ENCODE measurements around the gene WBP1L. TPM values are rescaled to one million over a fixed set of nuclear protein-coding genes. Genes with fewer than 3 reads are reported as not detected.

Gene WBP1L
- total RNA-seq, 1 donor from 2014 or later: 30.7 TPM

DNA sequence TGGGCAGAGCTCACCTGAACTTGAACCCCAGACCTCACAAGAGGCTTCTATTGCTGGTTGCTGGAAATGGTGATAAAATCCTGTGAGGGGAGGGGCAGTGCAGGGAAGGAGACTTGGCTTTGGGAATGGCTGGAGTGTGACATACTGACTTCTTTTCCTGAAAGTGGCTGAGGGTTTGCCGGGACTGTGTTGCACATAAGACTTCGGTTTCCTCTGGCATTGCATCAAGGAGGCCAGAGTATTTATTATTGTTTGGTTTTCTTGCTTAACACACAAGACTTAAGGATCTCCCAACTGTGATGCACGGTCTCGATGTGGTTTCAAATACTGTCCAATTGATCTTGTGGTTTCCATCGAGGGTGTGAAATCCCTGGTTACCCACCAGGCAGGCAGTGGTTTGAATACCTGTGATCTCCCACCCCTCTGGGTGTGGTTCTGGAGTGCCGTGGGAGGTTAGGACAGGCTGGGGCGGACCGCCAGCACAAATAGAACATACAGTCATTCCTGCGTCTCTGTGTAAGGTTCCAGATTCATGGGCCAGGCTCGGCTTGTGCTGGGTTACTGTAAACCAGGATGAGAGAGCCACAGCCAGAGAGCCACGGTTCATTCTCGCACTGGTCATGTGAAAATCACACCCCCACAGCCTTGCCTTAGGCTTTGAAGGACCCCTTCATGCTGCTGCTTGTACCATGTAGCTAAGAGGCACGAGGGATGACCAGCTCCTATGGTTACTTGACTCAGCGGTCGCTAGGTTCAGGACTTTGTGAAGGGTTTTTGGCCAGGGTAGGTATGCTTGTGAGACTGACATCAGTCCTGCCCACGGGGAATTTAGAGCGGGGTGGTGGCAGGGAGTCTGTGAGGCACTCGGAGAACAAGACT, 39.2 kb downstream of the WBP1L start:
- no peaks in the 10 kb centered on the region for H3K27me3 Mint-ChIP-seq
- TF ChIP-seq CTCF (IDR thresholded peaks at IDR 0.05; ENCODE audit: unreplicated experiment): no peak
- H3K4me1 Mint-ChIP-seq (ENCODE audit: low read depth): peaks cover 27% of the 10 kb centered on the region
- no peaks in the 10 kb centered on the region for H3K9me3 Mint-ChIP-seq (ENCODE audit: low read depth)
- DNase-seq (ENCODE audit: low spot score, unreplicated experiment): no peak
- peak overlapping the region; percentile 38 for H3K27ac Mint-ChIP-seq
- H3K36me3 Mint-ChIP-seq (ENCODE audit: insufficient read depth): peaks cover 3% of the 10 kb centered on the region
- no peak overlapping the region for H3K4me3 Mint-ChIP-seq (ENCODE audit: low read depth)

- Mint-ChIP-seq H3K27me3 (no peaks in the 10 kb centered on the region), H3K27ac (no peak overlapping the region), H3K4me3 (ENCODE audit: low read depth) (no peak overlapping the region), H3K36me3 (ENCODE audit: insufficient read depth) (peaks cover 3% of the 10 kb centered on the region), H3K9me3 (ENCODE audit: low read depth) (no peaks in the 10 kb centered on the region), H3K4me1 (ENCODE audit: low read depth) (peaks cover 23% of the 10 kb centered on the region)
- no peak for DNase-seq (ENCODE audit: low spot score, unreplicated experiment)
- no peak for TF ChIP-seq CTCF (IDR thresholded peaks at IDR 0.05; ENCODE audit: unreplicated experiment)
These were observed 39.8 kb downstream of the WBP1L start for GRCh38 chr10:102783568-102783967.

DNA sequence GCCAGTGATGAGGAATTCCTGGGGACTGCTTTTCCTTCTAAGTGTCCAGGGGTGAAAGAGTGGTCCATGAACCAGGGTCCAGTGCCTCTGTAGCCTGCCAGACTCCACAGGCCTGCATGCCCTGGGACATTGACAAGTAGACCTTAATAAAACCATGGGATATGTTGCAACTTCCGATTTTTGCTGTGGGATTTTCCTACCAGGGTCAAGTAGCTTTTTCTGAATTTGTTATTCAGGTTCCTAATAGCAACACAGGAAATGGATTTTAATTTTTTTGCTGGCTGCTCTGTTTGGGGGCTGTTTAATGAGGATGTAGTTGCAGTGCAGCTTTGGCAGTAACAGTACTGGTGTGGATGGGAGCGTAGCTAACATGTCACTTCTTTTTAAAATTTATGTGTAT, 42.1 kb downstream of the WBP1L start:
- Mint-ChIP-seq H3K27me3 (no peaks in the 10 kb centered on the region), H3K4me3 (ENCODE audit: low read depth) (no peak overlapping the region), H3K36me3 (ENCODE audit: insufficient read depth) (peaks cover 5% of the 10 kb centered on the region), H3K9me3 (ENCODE audit: low read depth) (peaks cover 4% of the 10 kb centered on the region), H3K27ac (no peak overlapping the region), H3K4me1 (ENCODE audit: low read depth) (peaks cover 14% of the 10 kb centered on the region)
- no peak for DNase-seq (ENCODE audit: low spot score, unreplicated experiment)
- TF ChIP-seq CTCF (IDR thresholded peaks at IDR 0.05; ENCODE audit: unreplicated experiment): no peak

- Mint-ChIP-seq H3K36me3 (ENCODE audit: insufficient read depth) (peaks cover 5% of the 10 kb centered on the region), H3K27ac (no peak overlapping the region), H3K4me1 (ENCODE audit: low read depth) (no peaks in the 10 kb centered on the region), H3K4me3 (ENCODE audit: low read depth) (no peak overlapping the region), H3K9me3 (ENCODE audit: low read depth) (peaks cover 4% of the 10 kb centered on the region), H3K27me3 (no peaks in the 10 kb centered on the region)
- no peak for TF ChIP-seq CTCF (IDR thresholded peaks at IDR 0.05; ENCODE audit: unreplicated experiment)
- no peak for DNase-seq (ENCODE audit: low spot score, unreplicated experiment)
These were observed 48.1 kb downstream of the WBP1L start for GRCh38 chr10:102791754-102792395.

DNA sequence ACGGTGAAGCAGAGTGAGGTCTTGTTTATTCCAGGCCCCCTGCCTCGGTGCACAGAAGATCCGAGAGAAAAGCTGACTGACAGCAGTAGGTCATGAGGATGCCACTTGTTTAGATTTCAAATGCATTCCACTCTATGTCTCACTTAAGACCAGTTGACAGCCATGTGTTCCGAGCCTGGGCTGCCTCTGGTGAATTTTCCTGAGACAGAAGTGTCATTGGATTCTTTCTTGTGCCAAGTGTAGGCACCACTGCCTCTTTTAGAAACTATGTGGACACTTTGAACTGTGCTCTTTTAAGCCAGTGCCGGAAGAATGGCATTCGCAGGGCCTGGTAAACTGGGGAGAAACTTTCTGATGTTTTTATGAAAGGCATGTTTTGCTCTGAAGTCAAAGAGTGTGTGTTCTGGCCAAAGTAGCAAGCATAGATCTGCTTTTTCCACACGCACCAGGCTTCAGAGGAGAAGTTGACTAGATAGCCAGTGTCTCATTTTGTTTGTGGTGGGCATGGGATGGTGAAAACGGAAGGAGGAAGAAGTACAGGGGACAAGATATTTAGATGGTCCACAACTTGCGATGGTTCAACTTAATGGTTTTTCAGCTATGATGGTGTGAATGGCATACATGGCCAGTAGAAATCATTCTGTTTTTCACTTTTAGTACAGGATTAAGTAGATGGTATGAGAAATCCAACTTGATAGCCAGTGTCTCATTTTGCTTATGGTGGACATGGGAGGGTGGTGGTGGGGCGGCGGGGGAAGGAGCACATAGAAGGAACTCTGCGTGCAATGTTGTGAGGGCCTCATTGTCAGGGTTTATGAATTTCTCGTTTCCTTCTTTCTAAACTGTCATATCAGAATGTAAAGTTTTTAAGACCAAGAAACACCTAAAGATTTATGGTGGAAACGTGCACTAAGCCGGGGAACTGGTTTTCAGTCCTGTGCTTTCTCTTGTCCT, 52.0 kb downstream of the WBP1L start:
- no peaks in the 10 kb centered on the region for H3K27me3 Mint-ChIP-seq
- no peak overlapping the region for H3K4me3 Mint-ChIP-seq (ENCODE audit: low read depth)

More for the DNA sequence above, 52.0 kb downstream of the WBP1L start:
- Mint-ChIP-seq H3K4me1 (ENCODE audit: low read depth) (no peaks in the 10 kb centered on the region), H3K27ac (no peak overlapping the region), H3K36me3 (ENCODE audit: insufficient read depth) (peaks cover 1% of the 10 kb centered on the region), H3K9me3 (ENCODE audit: low read depth) (no peaks in the 10 kb centered on the region)
- no peak for DNase-seq (ENCODE audit: low spot score, unreplicated experiment)
- no peak for TF ChIP-seq CTCF (IDR thresholded peaks at IDR 0.05; ENCODE audit: unreplicated experiment)
